ENCODE measurements around the gene ALS2CL. TPM values are rescaled to one million over a fixed set of nuclear protein-coding genes. Genes with fewer than 3 reads are reported as not detected.

The ALS2CL gene
- total RNA-seq, 2 experiments from 2014 or later: 3.6 to 4.5 TPM

GRCh38 chr3:46702246-46703012, 8.9 kb upstream of the ALS2CL start:
- no peak overlapping the region for H3K4me3 Mint-ChIP-seq
- peaks cover 21% of the 10 kb centered on the region for H3K27me3 Mint-ChIP-seq
- ATAC-seq (ENCODE audit: low read depth) (no peak), DNase-seq (no peak)
- no peaks in the 10 kb centered on the region for H3K9me3 Mint-ChIP-seq
- POLR2A ChIA-PET: no interaction called here
- H3K4me1 Mint-ChIP-seq: peaks cover 1% of the 10 kb centered on the region
- H3K27ac Mint-ChIP-seq: no peak overlapping the region
- no peaks in the 10 kb centered on the region for H3K36me3 Mint-ChIP-seq

GRCh38 chr3:46701181-46701939, 7.9 kb upstream of the ALS2CL start, which contains the start of gene TMIE:
TSS of gene TMIE (plus strand) at chr3:46701392. CDS start at chr3:46701488, 96 bp downstream.
- Mint-ChIP-seq H3K4me3 (no peak within 1 kb of the TSS), H3K4me1 (peaks cover 1% of the 10 kb centered on the region), H3K9me3 (no peaks in the 10 kb centered on the region), H3K27me3 (peaks cover 21% of the 10 kb centered on the region), H3K36me3 (no peaks in the 10 kb centered on the region), H3K27ac (peak within 1 kb of the TSS; percentile 12)
- no peak for DNase-seq
- ATAC-seq (ENCODE audit: low read depth): no peak
- POLR2A ChIA-PET: no interaction called here

DNA sequence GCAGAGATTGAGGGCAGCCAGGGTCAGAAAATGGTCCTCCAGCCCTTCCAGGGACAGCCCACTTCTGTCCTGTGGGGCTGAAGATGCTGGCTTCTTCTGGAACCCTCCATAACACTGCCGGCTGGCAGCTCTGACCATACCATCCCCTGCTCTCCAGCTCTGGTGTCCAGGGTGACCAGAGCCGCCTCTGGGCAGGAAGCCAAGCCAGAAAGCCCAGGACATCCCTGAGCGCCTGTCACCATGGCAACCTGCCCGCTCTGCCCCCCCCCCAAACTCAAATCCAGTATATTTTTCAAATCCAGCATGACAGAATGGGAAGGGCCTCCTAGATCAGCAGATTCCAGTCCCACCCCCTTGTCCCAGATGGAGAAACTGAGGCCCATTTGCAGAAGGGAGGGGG, 7.3 kb upstream of the ALS2CL start:
- Mint-ChIP-seq H3K9me3 (no peaks in the 10 kb centered on the region), H3K4me3 (no peak overlapping the region), H3K27me3 (peaks cover 21% of the 10 kb centered on the region), H3K4me1 (peaks cover 5% of the 10 kb centered on the region), H3K36me3 (no peaks in the 10 kb centered on the region), H3K27ac (no peak overlapping the region)
- POLR2A ChIA-PET: no interaction called here
- no peak for DNase-seq
- no peak for ATAC-seq (ENCODE audit: low read depth)

GRCh38 chr3:46699676-46700523, 6.4 kb upstream of the ALS2CL start:
- peaks cover 14% of the 10 kb centered on the region for H3K4me1 Mint-ChIP-seq
- peaks cover 21% of the 10 kb centered on the region for H3K27me3 Mint-ChIP-seq
- DNase-seq: no peak
- no peak overlapping the region for H3K4me3 Mint-ChIP-seq
- no peak for ATAC-seq (ENCODE audit: low read depth)
- POLR2A ChIA-PET: no interaction called here
- no peak overlapping the region for H3K27ac Mint-ChIP-seq
- no peaks in the 10 kb centered on the region for H3K9me3 Mint-ChIP-seq
- no peaks in the 10 kb centered on the region for H3K36me3 Mint-ChIP-seq

GRCh38 chr3:46695962-46696894, 2.7 kb upstream of the ALS2CL start:
- H3K36me3 Mint-ChIP-seq: no peaks in the 10 kb centered on the region
- POLR2A ChIA-PET: no interaction called here
- H3K4me1 Mint-ChIP-seq: peaks cover 21% of the 10 kb centered on the region
- DNase-seq: no peak
- peaks cover 20% of the 10 kb centered on the region for H3K27me3 Mint-ChIP-seq
- H3K4me3 Mint-ChIP-seq: no peak overlapping the region
- peak overlapping the region; percentile 60 for H3K27ac Mint-ChIP-seq
- peak; percentile 1 for ATAC-seq (ENCODE audit: low read depth)
- H3K9me3 Mint-ChIP-seq: no peaks in the 10 kb centered on the region

DNA sequence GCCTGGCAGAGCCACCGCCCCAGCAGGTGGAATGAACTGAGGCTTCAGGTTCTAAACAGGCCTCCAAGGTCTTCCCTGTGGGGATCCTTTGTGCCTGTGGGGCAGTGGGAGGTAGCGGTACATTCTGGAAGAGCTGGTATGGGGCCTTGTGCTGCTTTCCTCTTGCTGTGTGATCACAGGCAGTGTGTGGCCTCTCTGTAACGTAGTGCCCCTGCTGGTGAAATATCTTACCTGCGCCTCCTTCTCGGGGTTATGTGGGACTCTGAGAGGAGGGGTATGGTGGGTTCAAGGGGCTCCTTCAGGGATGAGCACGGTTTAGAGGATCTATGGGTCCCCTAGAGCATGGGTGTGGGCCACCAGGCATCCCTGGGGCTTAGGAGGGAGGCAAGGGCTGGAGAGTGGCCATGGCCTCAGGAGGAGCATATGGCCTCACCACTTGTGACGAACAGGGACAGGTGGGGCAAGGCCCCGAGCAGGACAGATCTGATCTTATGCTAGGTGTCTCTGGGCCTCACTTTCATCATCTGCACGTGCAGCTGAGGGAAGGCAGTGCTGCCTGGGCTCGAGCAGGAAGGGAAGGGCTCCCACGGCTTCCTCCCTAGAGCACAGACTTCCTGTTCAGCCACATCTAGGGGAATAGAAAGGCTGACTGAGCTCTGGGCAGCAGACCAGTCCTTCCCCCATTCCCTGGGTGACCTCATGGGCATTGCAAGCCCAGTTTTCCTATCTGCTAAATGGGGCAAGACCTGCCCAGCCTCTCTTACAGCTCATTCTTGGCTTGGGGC, 1.9 kb upstream of the ALS2CL start:
- peak; percentile 53 for DNase-seq
- Mint-ChIP-seq H3K27me3 (peaks cover 16% of the 10 kb centered on the region), H3K4me1 (peaks cover 24% of the 10 kb centered on the region), H3K27ac (peak overlapping the region; percentile 60), H3K36me3 (no peaks in the 10 kb centered on the region), H3K4me3 (peak overlapping the region; percentile 19), H3K9me3 (no peaks in the 10 kb centered on the region)
- peak; percentile 49 for ATAC-seq (ENCODE audit: low read depth)
- POLR2A ChIA-PET: no interaction called here

DNA sequence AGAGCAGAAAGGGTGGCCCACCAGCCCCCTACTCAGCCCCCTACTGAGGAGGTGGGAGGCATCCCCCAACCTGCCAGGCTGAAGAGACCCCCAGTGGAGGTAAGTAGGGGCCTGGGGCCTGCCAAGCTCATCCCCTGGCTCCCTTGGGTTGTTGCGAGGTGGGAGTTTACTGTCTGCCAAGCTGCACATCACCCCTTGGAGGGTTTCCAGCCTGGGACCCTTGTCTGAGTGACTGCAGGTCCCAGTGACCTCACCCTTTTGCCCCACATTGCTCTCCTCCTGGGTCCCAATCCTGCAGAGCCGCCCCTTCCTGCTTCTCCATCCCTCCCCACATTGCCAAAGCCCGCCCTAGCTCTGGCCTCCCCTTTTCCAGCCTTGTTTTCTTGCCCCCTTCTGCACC, 1.0 kb upstream of the ALS2CL start:
- H3K4me3 Mint-ChIP-seq: peak overlapping the region; percentile 39
- POLR2A ChIA-PET: no interaction called here
- peak overlapping the region; percentile 12 for H3K27ac Mint-ChIP-seq
- H3K36me3 Mint-ChIP-seq: no peaks in the 10 kb centered on the region
- DNase-seq: no peak
- peaks cover 13% of the 10 kb centered on the region for H3K27me3 Mint-ChIP-seq
- H3K9me3 Mint-ChIP-seq: no peaks in the 10 kb centered on the region
- no peak for ATAC-seq (ENCODE audit: low read depth)
- H3K4me1 Mint-ChIP-seq: peaks cover 24% of the 10 kb centered on the region

- H3K4me3 Mint-ChIP-seq: peak overlapping the region; percentile 39
- no peak overlapping the region for H3K27ac Mint-ChIP-seq
- ATAC-seq (ENCODE audit: low read depth) (peak; percentile 15), DNase-seq (no peak)
- H3K4me1 Mint-ChIP-seq: peaks cover 24% of the 10 kb centered on the region
- H3K27me3 Mint-ChIP-seq: peaks cover 11% of the 10 kb centered on the region
- no peaks in the 10 kb centered on the region for H3K9me3 Mint-ChIP-seq
- no peaks in the 10 kb centered on the region for H3K36me3 Mint-ChIP-seq
- POLR2A ChIA-PET: interaction anchor here (0.5 kb wide), 1 partner anchor 448 kb away, joined by 3 read pairs; no protein-coding TSS in a partner anchor
Measured at GRCh38 chr3:46693892-46694226, 380 bp upstream of the ALS2CL start.

DNA sequence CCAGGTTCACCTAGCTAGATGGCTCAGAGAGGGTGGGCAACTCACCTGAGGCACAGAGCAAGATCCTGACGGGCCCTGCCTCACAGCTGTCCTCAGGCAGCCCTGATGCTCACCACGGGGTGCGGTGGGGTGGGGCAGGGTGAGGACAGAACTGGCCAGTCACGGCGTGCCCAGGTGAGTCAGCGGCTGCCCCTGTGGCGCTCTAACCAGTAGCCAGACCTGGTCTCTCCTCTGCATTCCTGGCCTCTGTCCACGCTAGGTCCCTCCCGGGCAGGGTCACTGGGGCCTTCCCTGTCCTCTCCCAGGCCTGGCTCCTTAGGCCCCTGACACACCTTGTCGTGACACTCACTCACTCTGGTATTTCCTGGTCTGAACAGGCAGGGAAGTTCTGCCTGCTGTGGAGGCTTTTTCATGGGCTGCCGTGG, 901 bp downstream of the ALS2CL start:
- Mint-ChIP-seq H3K9me3 (no peaks in the 10 kb centered on the region), H3K27ac (peak overlapping the region; percentile 51), H3K36me3 (no peaks in the 10 kb centered on the region), H3K4me1 (peaks cover 24% of the 10 kb centered on the region), H3K27me3 (peaks cover 11% of the 10 kb centered on the region), H3K4me3 (peak overlapping the region; percentile 78)
- DNase-seq (no peak), ATAC-seq (ENCODE audit: low read depth) (no peak)
- POLR2A ChIA-PET: no interaction called here

- no peak overlapping the region for H3K4me3 Mint-ChIP-seq
- ATAC-seq (ENCODE audit: low read depth): no peak
- peaks cover 21% of the 10 kb centered on the region for H3K4me1 Mint-ChIP-seq
- no peak for DNase-seq
- H3K9me3 Mint-ChIP-seq: no peaks in the 10 kb centered on the region
- H3K27ac Mint-ChIP-seq: no peak overlapping the region
- H3K36me3 Mint-ChIP-seq: no peaks in the 10 kb centered on the region
- H3K27me3 Mint-ChIP-seq: peaks cover 11% of the 10 kb centered on the region
- POLR2A ChIA-PET: no interaction called here
Measured at GRCh38 chr3:46690798-46691197, 2.7 kb downstream of the ALS2CL start.

- ATAC-seq (ENCODE audit: low read depth) (no peak), DNase-seq (no peak)
- Mint-ChIP-seq H3K27ac (no peak overlapping the region), H3K4me3 (no peak overlapping the region), H3K36me3 (no peaks in the 10 kb centered on the region), H3K9me3 (no peaks in the 10 kb centered on the region), H3K4me1 (no peaks in the 10 kb centered on the region), H3K27me3 (no peaks in the 10 kb centered on the region)
- POLR2A ChIA-PET: no interaction called here
Measured at GRCh38 chr3:46685446-46685845, 8.0 kb downstream of the ALS2CL start.

DNA sequence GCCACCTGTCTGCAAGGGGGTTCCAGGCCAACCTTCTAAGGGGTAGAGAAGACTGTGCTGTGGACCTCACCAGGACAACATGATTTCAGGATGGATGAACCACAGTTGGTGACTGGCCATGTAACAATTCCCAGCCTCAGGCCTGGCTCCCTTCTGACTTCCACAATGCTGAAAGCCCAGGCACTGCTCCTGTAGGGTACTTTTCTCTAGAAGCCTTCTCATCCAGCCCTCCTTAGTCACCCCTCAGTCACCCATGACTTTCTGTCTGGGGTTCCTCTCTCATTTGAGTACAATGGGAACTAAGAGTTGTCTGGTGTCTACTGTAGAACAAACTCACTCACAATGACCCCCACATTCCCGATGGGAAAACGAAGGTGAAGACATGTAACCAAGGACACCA, 8.6 kb downstream of the ALS2CL start:
- POLR2A ChIA-PET: no interaction called here
- Mint-ChIP-seq H3K9me3 (no peaks in the 10 kb centered on the region), H3K27me3 (no peaks in the 10 kb centered on the region), H3K4me1 (no peaks in the 10 kb centered on the region), H3K4me3 (no peak overlapping the region), H3K27ac (no peak overlapping the region), H3K36me3 (no peaks in the 10 kb centered on the region)
- DNase-seq (no peak), ATAC-seq (ENCODE audit: low read depth) (no peak)
